ENCODE data around the gene RNF144B. TPM values are rescaled to one million over a fixed set of nuclear protein-coding genes. Genes with fewer than 3 reads are reported as not detected.

Gene RNF144B
- total RNA-seq, 2 donors from 2014 or later = 4.0 to 5.4 TPM

GRCh38 chr6:18413381-18413780, 26.2 kb downstream of the RNF144B start:
- 80 to 82% methylated on average over 4 of the region's 4 CpGs for WGBS, 2 donors
- H3K9me3 ChIP-seq = no peaks in the 10 kb centered on the region
- H3K27ac ChIP-seq = no peak overlapping the region
- TF ChIP-seq CTCF (IDR thresholded peaks at IDR 0.05) = no peak
- no peak for TF ChIP-seq POLR2A (IDR thresholded peaks at IDR 0.05)
- no peaks in the 10 kb centered on the region for H3K36me3 ChIP-seq (replicated peaks in 1 of 2; ENCODE audit: insufficient read depth in 1 of 2, low read depth in 2 of 2)
- H3K4me3 ChIP-seq = no peak overlapping the region
- DNase-seq = no peak
- peaks cover 9% of the 10 kb centered on the region for H3K4me1 ChIP-seq
- no peaks in the 10 kb centered on the region for H3K27me3 ChIP-seq
- intact Hi-C loops (cut with DNase I) = no loop called here
- ATAC-seq = no peak

- DNase-seq (no peak), ATAC-seq (no peak)
- no peak overlapping the region for H3K27ac ChIP-seq
- TF ChIP-seq CTCF (IDR thresholded peaks at IDR 0.05) (no peak), POLR2A (IDR thresholded peaks at IDR 0.05) (no peak)
- no peaks in the 10 kb centered on the region for H3K27me3 ChIP-seq
- 71 to 79% methylated on average over 1 of the region's 1 CpG for WGBS, 2 donors
- no peaks in the 10 kb centered on the region for H3K9me3 ChIP-seq
- intact Hi-C loops (cut with DNase I) = no loop called here
- no peaks in the 10 kb centered on the region for H3K36me3 ChIP-seq (replicated peaks in 1 of 2; ENCODE audit: insufficient read depth in 1 of 2, low read depth in 2 of 2)
- no peak overlapping the region for H3K4me3 ChIP-seq
- H3K4me1 ChIP-seq = peaks cover 9% of the 10 kb centered on the region
These were observed 27.0 kb downstream of the RNF144B start for GRCh38 chr6:18414116-18414515.

- ATAC-seq = no peak
- no peaks in the 10 kb centered on the region for H3K27me3 ChIP-seq
- TF ChIP-seq CTCF (IDR thresholded peaks at IDR 0.05) (no peak), POLR2A (IDR thresholded peaks at IDR 0.05) (no peak)
- intact Hi-C loops (cut with DNase I) = no loop called here
- no peak overlapping the region for H3K27ac ChIP-seq
- no peak overlapping the region for H3K4me3 ChIP-seq
- DNase-seq = no peak
- no peaks in the 10 kb centered on the region for H3K36me3 ChIP-seq (replicated peaks in 1 of 2; ENCODE audit: insufficient read depth in 1 of 2, low read depth in 2 of 2)
- 91 to 92% methylated on average over 11 of the region's 11 CpGs for WGBS, 2 donors
- H3K9me3 ChIP-seq = no peaks in the 10 kb centered on the region
- H3K4me1 ChIP-seq = peaks cover 9% of the 10 kb centered on the region
These were observed 28.1 kb downstream of the RNF144B start for GRCh38 chr6:18415207-18415606.

GRCh38 chr6:18415671-18416340, 28.7 kb downstream of the RNF144B start:
- TF ChIP-seq POLR2A (IDR thresholded peaks at IDR 0.05) = no peak
- no peak for TF ChIP-seq CTCF (IDR thresholded peaks at IDR 0.05)
- Histone ChIP-seq H3K4me3 (no peak overlapping the region), H3K27me3 (no peaks in the 10 kb centered on the region), H3K27ac (no peak overlapping the region), H3K9me3 (no peaks in the 10 kb centered on the region), H3K36me3 (replicated peaks in 1 of 2; ENCODE audit: insufficient read depth in 1 of 2, low read depth in 2 of 2) (no peaks in the 10 kb centered on the region), H3K4me1 (peaks cover 9% of the 10 kb centered on the region)
- WGBS, 2 donors = 57 to 64% methylated on average over 4 of the region's 4 CpGs
- DNase-seq (no peak), ATAC-seq (no peak)
- intact Hi-C loops (cut with DNase I) = no loop called here

- Histone ChIP-seq H3K36me3 (replicated peaks in 1 of 2; ENCODE audit: insufficient read depth in 1 of 2, low read depth in 2 of 2) (no peaks in the 10 kb centered on the region), H3K9me3 (no peaks in the 10 kb centered on the region), H3K4me3 (no peak overlapping the region), H3K4me1 (peaks cover 9% of the 10 kb centered on the region), H3K27ac (no peak overlapping the region), H3K27me3 (no peaks in the 10 kb centered on the region)
- ATAC-seq (no peak), DNase-seq (no peak)
- WGBS, 2 donors = 57% methylated on average over 2 of the region's 2 CpGs
- intact Hi-C loops (cut with DNase I) = no loop called here
- TF ChIP-seq CTCF (IDR thresholded peaks at IDR 0.05) (no peak), POLR2A (IDR thresholded peaks at IDR 0.05) (no peak)
These were observed 29.2 kb downstream of the RNF144B start for GRCh38 chr6:18416341-18416679.
